Endothelial cell of umbilical vein (primary cell): ENCODE results near the gene PTPRZ1. TPM values are rescaled to one million over a fixed set of nuclear protein-coding genes. Genes with fewer than 3 reads are reported as not detected.

Experiments used
- BruUV-seq: library from RNA; stranded (reverse); fragments of 400-500 nt; replicated peaks from 2 replicates; lab custom pipeline; 2021; lab: Mats Ljungman, UMichigan
- CTCF ChIA-PET: fragments of 300-600, 350-600 bp; sonication (Branson Sonifier 250); formaldehyde crosslinking; loops from one replicate; lab custom pipeline; 2021; ENCODE audit warnings: antibody characterized with exemption, inconsistent platforms; lab: Charles Lee
- POLR2A ChIA-PET: fragments of 300-600, 350-600 bp; sonication (Branson Sonifier 250); formaldehyde crosslinking; loops from one replicate; lab custom pipeline; 2021; ENCODE audit warnings: antibody characterized with exemption, inconsistent platforms; lab: Charles Lee
- DNase-seq: peaks from one replicate; pipeline ENCODE4 v3.0.0-alpha.2; 2011; ENCODE audit warnings: low read depth, low spot score
- FAIRE-seq: peaks from 2 replicates; lab custom pipeline; 2011; peaks lifted over from hg19 to GRCh38; lab: Jason Lieb, UNC
- H2AFZ ChIP-seq: 2 replicates; pipeline ENCODE4 v1.6.0; 2012; ENCODE audit warnings: low read depth, low read length, control low read depth, inconsistent platforms
- H3K27ac ChIP-seq: 2 replicates; pipeline ENCODE4 v1.5.1; 2011; ENCODE audit warnings: low read depth, mild to moderate bottlenecking, control low read depth, low read length, moderate library complexity; ENCODE audit not compliant: insufficient read depth
- H3K27me3 ChIP-seq, 2 experiments: 2 replicates each; pipeline versions ENCODE4 v1.6.0 to v1.6.1; 2011; ENCODE audit warnings: low read length in 2 of 2, mixed read lengths in 1 of 2; ENCODE audit not compliant: control insufficient read depth in 2 of 2, insufficient read depth in 2 of 2
- H3K36me3 ChIP-seq, 2 experiments: 2 replicates in 1 of 2; 3 replicates in 1 of 2; pipeline ENCODE4 v1.5.1; 2011; ENCODE audit warnings: low read length in 2 of 2, mild to moderate bottlenecking in 1 of 2, moderate library complexity in 1 of 2; ENCODE audit not compliant: control insufficient read depth in 2 of 2, insufficient read depth in 2 of 2; ENCODE audit errors: extremely low read depth in 1 of 2
- H3K4me1 ChIP-seq: 3 replicates; pipeline ENCODE4 v1.5.1; 2011; ENCODE audit warnings: mild to moderate bottlenecking, low read length; ENCODE audit not compliant: control insufficient read depth, insufficient read depth; ENCODE audit errors: extremely low read depth
- H3K4me2 ChIP-seq: 2 replicates; pipeline ENCODE4 v1.6.1; 2011; ENCODE audit warnings: low read length, control low read depth, mixed read lengths; ENCODE audit not compliant: insufficient read depth
- H3K4me3 ChIP-seq, 3 experiments: fragments of 200-600 bp in 1 of 3; sonication (generic), shearing (Covaris generic) in 1 of 3; replicated peaks in 1 of 3; 2 replicates each; pipeline ENCODE4 v1.5.1; 2011 to 2016; ENCODE audit warnings: control low read depth in 3 of 3, low read length in 3 of 3, mild to moderate bottlenecking in 2 of 3, inconsistent platforms in 1 of 3, low read depth in 1 of 3, moderate library complexity in 1 of 3; ENCODE audit not compliant: insufficient read depth in 1 of 3
- H3K79me2 ChIP-seq: 2 replicates; pipeline ENCODE4 v1.6.0; 2012; ENCODE audit warnings: low read length, inconsistent platforms; ENCODE audit not compliant: control insufficient read depth, insufficient read depth
- H3K9ac ChIP-seq: replicated peaks from 2 replicates; pipeline ENCODE3; 2011; ENCODE audit warnings: low read length, control low read depth; ENCODE audit not compliant: insufficient read depth; ENCODE audit errors: extremely low read depth
- H3K9me1 ChIP-seq: replicated peaks from 3 replicates; pipeline ENCODE4 v1.6.0; 2011; ENCODE audit warnings: mild to moderate bottlenecking, low read length; ENCODE audit not compliant: control insufficient read depth, insufficient read depth; ENCODE audit errors: extremely low read depth
- H3K9me3 ChIP-seq: replicated peaks from 2 replicates; pipeline ENCODE4 v1.5.1; 2012; ENCODE audit warnings: low read length, inconsistent platforms; ENCODE audit not compliant: control insufficient read depth, insufficient read depth
- H4K20me1 ChIP-seq: replicated peaks from 2 replicates; pipeline ENCODE3; 2011; ENCODE audit warnings: mild to moderate bottlenecking, low read length; ENCODE audit not compliant: control insufficient read depth, insufficient read depth; ENCODE audit errors: extremely low read depth
- EZH2 ChIP-seq: IDR thresholded peaks from 2 replicates; pipeline ENCODE4 v1.6.1; 2012; ENCODE audit warnings: borderline replicate concordance, low read depth, mild to moderate bottlenecking, moderate library complexity, low read length, inconsistent platforms; ENCODE audit not compliant: severe bottlenecking
- FOS ChIP-seq: IDR thresholded peaks from 2 replicates; pipeline ENCODE4 v1.6.1; 2011; ENCODE audit warnings: mild to moderate bottlenecking, low read length, moderate library complexity, borderline replicate concordance; ENCODE audit not compliant: insufficient read depth
- GATA2 ChIP-seq: IDR thresholded peaks from 2 replicates; pipeline ENCODE4 v1.7.0; 2011; ENCODE audit warnings: low read depth, mild to moderate bottlenecking, moderate library complexity, mixed read lengths, low read length; ENCODE audit not compliant: insufficient read length, insufficient read depth
- MYC ChIP-seq: IDR thresholded peaks from one replicate; pipeline ENCODE4 v1.6.1; 2011; ENCODE audit warnings: mild to moderate bottlenecking, low read depth, low read length
- POLR2A ChIP-seq: IDR thresholded peaks from 2 replicates; pipeline ENCODE4 v1.6.1; 2012; ENCODE audit warnings: low read depth, mild to moderate bottlenecking, control low read depth, low read length
- POLR2AphosphoS5 ChIP-seq: IDR thresholded peaks from 2 replicates; pipeline ENCODE4 v1.6.1; 2012; ENCODE audit warnings: low read depth, mild to moderate bottlenecking, control low read depth, low read length, moderate library complexity; ENCODE audit not compliant: insufficient read depth
- dilution Hi-C: fragments of 300-500 bp; cut with MboI; formaldehyde crosslinking; loops from one replicate; pipeline ENCODE4 v1.15.0; 2019; ENCODE audit warnings: low sequenced_read_pairs; ENCODE audit not compliant: extremely low pct_ligation_motif_present
- intact Hi-C: fragments of 100-400 bp; cut with micrococcal nuclease; formaldehyde crosslinking; loops from one replicate; pipeline ENCODE4 v1.10.0; 2022
- polyA plus RNA-seq, 4 experiments: library from polyadenylated mRNA; depleted of rRNA in 3 of 4; stranded (reverse) in 3 of 4; unstranded in 1 of 4; fragments of >200 nt; gene quantifications; 2 replicates each; pipeline versions ENCODE4 v1.2.1 to v1.2.3, GENCODE V29; 2011 to 2012; ENCODE audit warnings: missing spikeins in 1 of 4
- total RNA-seq: library from RNA; stranded (reverse); gene quantifications from 2 replicates; pipeline ENCODE4 v1.2.3, GENCODE V29; 2021

The PTPRZ1 gene
- total and polyA plus RNA-seq, 2 donors (not counting 3 experiments of a cell fraction or from before 2014, with no cell fraction given) = 0.07 TPM; not detected in 1

- dilution Hi-C loops (no loop called here), intact Hi-C loops (loop anchor here (5.0 kb wide), 1 partner anchor 1701 kb away; no protein-coding TSS in a partner anchor)
- ChIA-PET CTCF (interaction anchor here (0.9 to 1.1 kb wide), 3 partner anchors 9 to 86 kb away, joined by 3 to 4 read pairs (median 3); no protein-coding TSS in a partner anchor), POLR2A (no interaction called here)
- FAIRE-seq = no peak
- no peak for DNase-seq
- Histone ChIP-seq H3K9me3 (no peaks in the 10 kb centered on the region), H3K27me3 (peaks cover 0 to 2% of the 10 kb centered on the region in 2 experiments), H3K9ac (no peak overlapping the region), H2AFZ (no peak overlapping the region), H3K4me1 (no peaks in the 10 kb centered on the region), H3K9me1 (no peaks in the 10 kb centered on the region), H4K20me1 (no peaks in the 10 kb centered on the region), H3K36me3 (no peaks in the 10 kb centered on the region), H3K79me2 (no peaks in the 10 kb centered on the region), H3K27ac (no peak overlapping the region), H3K4me3 (no peak overlapping the region), H3K4me2 (no peak overlapping the region)
- no peak for TF ChIP-seq FOS
- no peak for TF ChIP-seq POLR2AphosphoS5
- no peak for TF ChIP-seq GATA2
- no peak for TF ChIP-seq POLR2A
- no peak for TF ChIP-seq EZH2
- no peak for TF ChIP-seq MYC
- BruUV-seq = no TSS peak
Observed at GRCh38 chr7:121908042-121908441, 35.1 kb downstream of the PTPRZ1 start.

GRCh38 chr7:121909716-121910345 lies 36.9 kb downstream of the PTPRZ1 start:
- POLR2A ChIA-PET = no interaction called here
- intact Hi-C loops (loop anchor here (5.0 kb wide), 1 partner anchor 1703 kb away; no protein-coding TSS in a partner anchor), dilution Hi-C loops (no loop called here)
- CTCF ChIA-PET = interaction anchor here (1.0 to 1.2 kb wide), 2 partner anchors 45 to 85 kb away, joined by 3 to 5 read pairs; no protein-coding TSS in a partner anchor
- no peak overlapping the region for H3K4me3 ChIP-seq
- no peak for DNase-seq
- no peak for FAIRE-seq
- no peak overlapping the region for H3K9ac ChIP-seq
- H2AFZ ChIP-seq = no peak overlapping the region
- H4K20me1 ChIP-seq = no peaks in the 10 kb centered on the region
- H3K79me2 ChIP-seq = no peaks in the 10 kb centered on the region
- H3K9me1 ChIP-seq = no peaks in the 10 kb centered on the region
- no peak overlapping the region for H3K27ac ChIP-seq
- H3K4me2 ChIP-seq = no peak overlapping the region
- H3K27me3 ChIP-seq = peaks cover 0 to 2% of the 10 kb centered on the region in 2 experiments
- no TSS peak for BruUV-seq
- no peak for TF ChIP-seq EZH2
- no peak for TF ChIP-seq POLR2A
- TF ChIP-seq MYC = no peak
- no peaks in the 10 kb centered on the region for H3K36me3 ChIP-seq
- no peaks in the 10 kb centered on the region for H3K9me3 ChIP-seq
- no peaks in the 10 kb centered on the region for H3K4me1 ChIP-seq
